Glomerular endothelial cell (primary cell): Measurements from ENCODE around the gene SOX12. TPM values are rescaled to one million over a fixed set of nuclear protein-coding genes. Genes with fewer than 3 reads are reported as not detected.
"Not testable (repeated sequence)": the region's sequence is repeated elsewhere in the genome, so short reads cannot be mapped to it uniquely, and the experiment has no call there.

Experiments used
- DNase-seq: peaks from one replicate; pipeline ENCODE4 v3.0.0-alpha.2; 2011; ENCODE audit warnings: low read depth, low spot score; ENCODE audit errors: extremely low read depth
- total RNA-seq: library from RNA; depleted of rRNA; stranded (reverse); fragments of >200 nt; gene quantifications from 2 replicates; pipeline ENCODE4 v1.2.3, GENCODE V29; 2015

The SOX12 gene
- total RNA-seq, 1 donor from 2014 or later: 18.7 TPM

DNA sequence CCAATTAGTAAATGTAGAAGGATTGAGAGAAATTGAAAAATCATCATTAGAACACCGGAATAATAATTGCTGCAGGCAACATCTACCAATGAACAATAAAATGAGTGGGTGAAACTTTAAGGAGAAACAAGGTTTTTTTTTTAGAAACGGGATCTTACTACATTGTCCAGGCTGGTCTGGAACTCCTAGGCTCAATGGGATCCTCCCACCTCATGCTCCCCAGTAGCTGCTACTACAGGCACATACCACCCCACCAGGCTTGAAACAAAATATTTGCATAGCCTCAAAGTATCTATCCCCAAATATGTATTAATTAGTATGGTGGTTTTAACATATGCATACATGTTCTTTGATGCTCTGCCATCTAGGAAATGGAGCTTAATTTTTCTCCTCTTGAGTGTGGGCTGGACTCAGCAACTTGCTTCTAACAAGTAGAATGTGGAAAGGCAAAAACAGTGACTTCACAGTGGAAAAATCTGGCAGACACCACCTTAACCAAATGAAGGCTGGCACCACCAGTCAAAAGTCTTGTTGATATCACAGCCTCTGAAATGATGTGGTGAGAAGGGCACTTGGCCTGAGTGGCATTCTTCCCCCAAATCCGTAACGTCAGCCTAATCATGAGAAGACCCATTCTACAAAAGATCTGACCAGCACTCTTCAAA, 33.7 kb downstream of the SOX12 start:
- DNase-seq: no peak

GRCh38 chr20:361561-361960, 36.2 kb downstream of the SOX12 start:
- DNase-seq: no peak

DNA sequence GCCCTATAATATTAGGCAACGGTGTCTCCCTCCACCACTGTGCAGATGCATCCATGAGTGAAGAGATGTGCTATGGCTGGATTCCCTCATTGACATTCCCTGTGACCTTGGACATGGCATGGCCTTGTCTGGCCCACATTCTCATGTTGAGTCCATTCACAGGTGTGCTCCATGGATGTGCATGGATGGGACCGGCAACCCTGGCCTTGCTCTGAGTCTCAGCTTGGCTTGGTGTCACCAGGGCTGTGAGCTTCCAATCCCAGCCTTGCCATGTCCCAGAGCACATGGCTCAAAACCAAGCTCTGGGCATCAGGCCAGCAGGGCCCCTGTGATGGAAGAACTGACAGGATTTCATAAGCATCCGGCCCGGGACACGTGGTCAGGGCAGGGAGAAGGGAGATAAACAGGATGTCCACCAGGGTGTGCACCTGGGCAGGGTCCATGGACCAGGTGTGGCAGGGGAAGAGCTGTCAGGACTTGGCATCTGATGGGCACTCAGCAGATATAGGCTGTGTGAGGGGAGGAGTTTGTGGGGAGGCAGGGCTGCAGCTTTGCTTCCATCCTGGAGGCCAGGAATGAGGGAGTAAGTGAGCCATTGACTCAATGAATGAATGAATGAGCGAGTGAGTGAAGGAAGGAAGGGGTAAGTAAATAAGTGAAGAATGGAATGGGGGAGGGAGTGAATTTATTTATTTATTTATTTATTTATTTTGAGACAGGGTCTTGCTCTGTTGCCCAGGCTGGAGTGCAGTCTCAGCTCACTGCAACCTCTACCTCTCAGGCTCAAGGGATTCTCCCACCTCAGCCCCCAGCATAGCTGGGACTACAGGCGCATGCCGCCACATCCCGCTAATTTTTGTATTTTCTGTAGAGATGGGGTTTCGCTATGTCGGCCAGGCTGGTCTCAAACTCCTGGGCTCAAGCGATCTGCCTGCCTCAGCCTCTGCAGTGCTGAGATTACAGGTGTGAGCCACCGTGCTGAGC, 37.2 kb downstream of the SOX12 start:
- DNase-seq: no peak

GRCh38 chr20:363319-364078, 38.1 kb downstream of the SOX12 start:
- no peak for DNase-seq

GRCh38 chr20:364905-365794, 39.8 kb downstream of the SOX12 start:
- no peak for DNase-seq

DNA sequence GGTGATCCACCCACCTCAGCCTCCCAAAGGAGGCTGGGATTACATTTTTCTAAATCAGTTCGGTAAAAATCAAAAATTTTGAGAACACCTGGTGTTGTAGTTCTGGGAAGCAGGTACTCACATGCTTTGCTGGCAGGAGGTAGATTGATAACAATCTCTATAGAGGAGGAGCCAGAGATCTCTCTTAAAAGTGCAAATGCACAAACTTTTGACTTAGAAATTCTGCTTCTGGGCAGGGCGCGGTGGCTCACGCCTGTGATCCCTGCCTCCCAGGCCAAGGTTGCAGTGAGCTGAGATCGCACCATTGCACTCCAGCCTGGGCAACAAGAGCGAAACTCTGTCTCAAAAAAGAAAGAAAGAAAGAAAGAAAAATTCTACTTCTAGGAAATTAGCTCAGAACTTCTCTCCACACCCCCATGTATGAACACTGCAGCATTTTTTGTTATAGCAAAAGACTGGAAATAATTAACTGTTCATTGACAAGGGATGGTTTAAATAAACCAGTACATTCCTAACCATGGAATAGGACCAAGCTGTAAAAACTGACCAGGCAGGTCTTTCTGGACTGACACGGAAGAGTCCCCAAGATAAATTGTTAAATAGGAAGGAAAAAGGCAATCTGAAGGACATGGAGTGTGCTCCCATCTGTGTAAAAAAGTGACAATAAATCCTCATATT, 40.8 kb downstream of the SOX12 start:
- DNase-seq: no peak

DNA sequence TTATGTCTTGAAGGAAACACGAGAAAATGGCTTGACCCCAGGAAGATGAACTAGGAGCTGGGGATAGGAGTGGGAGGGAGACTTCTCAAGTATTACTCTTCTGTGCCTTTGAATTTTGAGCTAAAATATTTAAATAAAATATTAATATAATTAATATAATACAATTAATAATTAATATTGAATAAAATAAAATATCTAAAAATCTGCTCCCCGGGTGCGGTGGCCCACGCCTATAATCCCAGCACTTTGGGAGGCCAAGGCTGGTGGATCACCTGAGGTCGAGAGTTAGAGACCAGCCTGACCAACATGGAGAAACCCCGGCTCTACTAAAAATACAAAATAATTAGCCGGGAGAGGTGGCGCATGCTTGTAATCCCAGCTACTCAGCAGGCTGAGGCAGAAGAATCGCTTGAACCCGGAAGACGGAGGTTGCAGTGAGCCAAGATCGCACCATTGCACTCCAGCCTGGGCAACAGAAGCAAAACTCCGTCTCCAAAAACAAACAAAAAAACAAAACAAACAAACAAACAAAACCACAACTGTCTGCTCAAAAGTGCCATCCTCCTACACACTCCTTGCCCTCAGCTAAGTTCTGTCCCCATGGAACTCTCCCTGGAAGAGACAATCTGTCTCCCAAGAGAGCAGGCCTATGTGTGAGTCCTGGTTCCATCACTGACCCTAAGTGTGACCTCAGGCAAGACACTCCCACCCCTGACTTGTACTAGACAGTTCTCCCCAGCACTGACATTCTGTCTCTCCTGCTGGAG, 41.5 kb downstream of the SOX12 start:
- DNase-seq: no peak

DNA sequence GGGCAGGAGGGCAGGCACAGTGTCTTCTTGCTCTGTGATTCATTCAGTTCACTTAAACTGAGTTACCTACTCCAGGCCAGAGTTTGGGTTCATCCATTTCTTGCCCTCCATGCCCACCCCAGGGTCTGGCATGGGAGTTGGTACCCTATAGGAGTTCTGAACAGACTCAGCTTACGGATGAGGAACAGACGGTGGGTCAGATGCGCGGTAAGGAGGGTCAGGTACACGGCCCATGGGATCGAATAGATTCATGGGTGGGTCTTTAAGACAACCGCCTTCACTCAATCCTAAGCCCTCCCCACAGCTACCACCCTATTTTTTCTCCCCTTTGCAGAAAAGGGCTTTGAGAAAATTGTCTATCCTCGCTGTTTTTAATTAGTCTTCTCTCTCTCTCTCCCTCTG, 42.1 kb downstream of the SOX12 start:
- no peak for DNase-seq

- no peak for DNase-seq
Observed at GRCh38 chr20:368915-369314, 43.6 kb downstream of the SOX12 start.

- DNase-seq: no peak
Observed at GRCh38 chr20:370151-370600, 44.8 kb downstream of the SOX12 start.

DNA sequence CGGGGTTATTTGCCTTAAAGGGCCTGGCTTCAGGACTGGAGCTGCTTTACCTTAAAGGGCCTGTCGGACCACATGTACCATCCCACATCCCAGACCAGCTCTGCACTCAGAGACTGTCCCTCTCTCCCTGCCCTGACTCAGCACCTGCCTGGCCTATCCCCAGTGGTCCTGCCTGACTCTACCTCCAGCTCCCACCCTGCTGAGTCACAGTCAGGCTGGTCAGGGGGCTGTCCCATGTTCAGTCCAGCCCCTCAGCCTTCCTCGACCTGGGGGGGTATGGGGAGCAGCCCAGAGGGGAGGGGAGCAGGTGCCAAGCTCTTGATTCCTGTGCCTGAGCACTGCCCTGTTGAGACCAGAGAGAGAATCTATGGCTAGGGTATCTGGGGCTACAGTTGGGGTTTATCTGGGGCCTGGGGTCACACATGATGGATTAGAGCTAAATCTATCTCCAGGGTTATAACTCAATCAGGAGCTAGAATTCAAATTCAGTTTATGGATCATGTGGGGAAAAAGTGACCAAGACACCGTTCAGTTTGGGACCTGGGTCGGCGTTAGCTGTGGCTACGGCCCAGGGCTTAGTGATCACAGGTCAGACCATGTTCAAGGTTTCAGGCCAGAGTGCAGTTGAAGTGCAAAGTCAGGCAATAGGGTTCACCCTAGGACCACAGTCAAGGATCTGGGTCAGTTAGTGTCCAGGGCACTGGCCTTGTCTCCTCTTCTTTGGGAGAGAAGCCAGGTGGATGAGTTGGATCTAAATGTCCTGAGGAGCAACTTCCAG, 45.8 kb downstream of the SOX12 start:
- no peak for DNase-seq

DNA sequence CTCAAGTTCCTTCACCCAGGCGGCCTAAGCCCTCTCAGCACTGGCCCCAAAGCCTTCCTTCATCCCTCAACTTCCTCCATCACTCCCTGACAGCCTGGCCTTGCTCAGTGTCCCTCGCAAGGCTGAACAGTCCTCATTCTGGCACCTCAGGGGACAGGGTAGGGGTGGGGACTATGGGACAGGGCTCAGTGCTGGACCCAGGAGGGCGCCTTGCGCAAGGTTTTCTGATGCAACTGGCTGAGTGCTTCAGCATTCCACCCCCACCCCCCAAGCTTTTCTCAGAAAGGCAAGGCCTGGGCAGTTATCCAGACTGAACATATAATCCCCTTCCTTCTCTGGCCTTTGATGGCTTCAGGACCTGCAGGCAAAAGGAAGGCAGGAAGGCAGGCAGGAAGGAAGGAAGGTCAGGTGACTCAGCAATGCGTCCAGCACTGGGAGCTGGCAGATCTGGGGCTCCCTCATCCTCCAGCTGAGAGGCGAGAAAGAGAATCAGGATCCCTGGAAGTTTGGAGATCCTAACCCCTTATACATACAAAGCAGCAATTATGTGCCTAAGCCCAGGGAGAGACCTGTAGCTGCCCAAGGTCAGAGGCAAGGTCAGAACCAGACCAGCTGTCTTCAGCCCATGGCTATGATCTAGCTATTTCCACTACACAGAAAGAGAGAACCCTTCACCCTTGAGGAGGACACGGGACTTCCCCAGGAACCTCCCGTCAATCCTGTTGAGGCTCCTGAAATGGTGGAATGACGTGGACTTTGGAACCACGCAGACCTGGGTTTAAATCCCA, 46.6 kb downstream of the SOX12 start:
- peak; percentile 68 for DNase-seq

GRCh38 chr20:372543-373082, 47.3 kb downstream of the SOX12 start:
- DNase-seq: not testable (repeated sequence)

GRCh38 chr20:373171-373890, 48.0 kb downstream of the SOX12 start:
- DNase-seq: peak; percentile 77

DNA sequence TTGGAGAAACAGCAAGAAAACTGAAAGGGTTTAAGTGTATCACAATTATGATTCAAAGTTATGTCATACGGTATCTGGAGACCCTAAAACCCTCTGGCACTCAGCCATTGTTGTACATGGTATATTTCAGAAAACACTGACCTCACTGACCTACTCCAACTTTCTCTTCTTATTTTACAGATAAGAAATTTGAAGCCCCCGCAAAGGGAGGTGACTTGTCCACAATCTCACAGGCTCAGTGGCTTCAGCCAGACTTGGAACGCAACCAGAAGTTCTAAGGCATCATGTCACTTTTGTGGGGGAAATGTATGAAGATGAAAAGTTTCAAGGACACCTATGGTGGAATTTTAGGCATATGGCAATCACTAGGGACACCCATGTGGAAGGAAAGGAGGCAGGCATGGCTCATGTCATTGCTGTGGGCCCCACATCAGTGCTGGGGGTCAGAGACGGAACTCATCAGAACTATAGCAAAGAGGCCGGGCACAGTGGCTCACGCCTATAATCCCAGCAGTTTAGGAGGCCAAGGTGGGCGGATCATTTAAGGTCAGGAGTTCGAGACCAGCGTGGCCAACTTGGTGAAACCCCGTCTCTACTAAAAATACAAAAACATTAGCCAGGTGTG, 50.0 kb downstream of the SOX12 start:
- no peak for DNase-seq

DNA sequence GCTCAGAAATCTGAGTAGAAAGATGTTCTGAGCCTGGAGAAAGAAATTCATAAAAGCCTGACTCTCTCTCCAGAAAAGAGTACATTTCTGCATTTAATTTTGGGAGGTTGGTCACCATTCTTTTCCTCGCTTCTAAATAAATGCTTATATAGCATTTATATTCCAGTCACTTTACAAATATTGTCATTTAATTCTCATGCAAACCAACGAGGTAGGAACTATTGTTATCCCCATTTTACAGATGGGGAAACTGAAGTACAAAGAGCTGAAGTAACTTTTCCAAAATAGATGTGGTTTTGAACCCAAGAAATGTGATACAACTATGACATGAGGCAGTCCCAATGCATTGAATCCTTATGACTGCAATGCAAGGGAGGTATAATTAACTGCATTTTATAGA, 50.7 kb downstream of the SOX12 start:
- no peak for DNase-seq
